Loucy (cell line): ENCODE data around the gene OR2L8.

Source experiments
- EZH2phosphoT487 ChIP-seq: fragments of 200-600 bp; IDR thresholded peaks from 2 replicates; pipeline ENCODE4 v1.6.1; 2018; ENCODE audit warnings: antibody characterized with exemption, mild to moderate bottlenecking, moderate library complexity, borderline replicate concordance
- TF ChIP-seq, protein P1 (sequence below): fragments of 200-600 bp; sonication (generic); conservative IDR thresholded peaks from 2 replicates; pipeline ENCODE4 v1.5.1; 2014; ENCODE audit warnings: mild to moderate bottlenecking, antibody characterized with exemption, low read length

DNA sequence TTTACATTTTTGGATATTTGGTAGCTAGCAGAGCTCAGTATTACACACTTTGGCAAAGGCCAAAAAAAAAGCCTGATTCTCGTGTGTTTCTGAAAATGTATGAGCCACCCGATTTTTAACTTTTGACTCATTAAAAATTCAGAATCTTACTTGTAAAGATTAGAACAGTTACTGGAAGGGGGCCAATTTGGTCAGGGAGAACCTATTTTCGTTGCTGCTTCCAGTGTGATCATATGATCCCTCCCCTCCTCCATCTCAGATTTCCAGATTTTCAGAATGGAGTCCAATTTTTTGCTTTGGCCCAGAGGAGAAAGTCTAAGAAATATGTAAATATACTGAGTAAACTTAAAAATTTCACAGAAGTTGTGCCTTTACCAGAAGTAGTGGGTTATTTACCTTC, 13.1 kb downstream of the OR2L8 start:
- TF ChIP-seq, protein P1, sequence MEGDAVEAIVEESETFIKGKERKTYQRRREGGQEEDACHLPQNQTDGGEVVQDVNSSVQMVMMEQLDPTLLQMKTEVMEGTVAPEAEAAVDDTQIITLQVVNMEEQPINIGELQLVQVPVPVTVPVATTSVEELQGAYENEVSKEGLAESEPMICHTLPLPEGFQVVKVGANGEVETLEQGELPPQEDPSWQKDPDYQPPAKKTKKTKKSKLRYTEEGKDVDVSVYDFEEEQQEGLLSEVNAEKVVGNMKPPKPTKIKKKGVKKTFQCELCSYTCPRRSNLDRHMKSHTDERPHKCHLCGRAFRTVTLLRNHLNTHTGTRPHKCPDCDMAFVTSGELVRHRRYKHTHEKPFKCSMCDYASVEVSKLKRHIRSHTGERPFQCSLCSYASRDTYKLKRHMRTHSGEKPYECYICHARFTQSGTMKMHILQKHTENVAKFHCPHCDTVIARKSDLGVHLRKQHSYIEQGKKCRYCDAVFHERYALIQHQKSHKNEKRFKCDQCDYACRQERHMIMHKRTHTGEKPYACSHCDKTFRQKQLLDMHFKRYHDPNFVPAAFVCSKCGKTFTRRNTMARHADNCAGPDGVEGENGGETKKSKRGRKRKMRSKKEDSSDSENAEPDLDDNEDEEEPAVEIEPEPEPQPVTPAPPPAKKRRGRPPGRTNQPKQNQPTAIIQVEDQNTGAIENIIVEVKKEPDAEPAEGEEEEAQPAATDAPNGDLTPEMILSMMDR = no peak
- TF ChIP-seq EZH2phosphoT487 = no peak
